Right lobe of liver (tissue), 4 donors: ENCODE measurements around the gene FAM20B.

Experiments
- CTCF ChIP-seq, 4 donors: fragments of 200-600 bp in 3 of 4; fragments of 450-650 bp in 1 of 4; IDR thresholded peaks; one replicate each; pipeline versions ENCODE4 v1.5.1 to v1.8.0; 2016 to 2022; ENCODE audit warnings: antibody characterized with exemption in 4 of 4, mild to moderate bottlenecking in 2 of 4
- POLR2A ChIP-seq: fragments of 450-650 bp; IDR thresholded peaks from one replicate; pipeline ENCODE4 v1.6.1; 2017; ENCODE audit warnings: antibody characterized with exemption, mild to moderate bottlenecking
- donor health status: DM: no; HTN: no; CAD: no.
- donor health status: DM: no; HTN: no; CAD: no.
- donor health status: DM: no; HTN: yes; CAD: no.

GRCh38 chr1:179025975-179026812 is 500 bp downstream of the FAM20B start:
- TF ChIP-seq CTCF (IDR thresholded peaks at IDR 0.05): peak in 2 of 4 donors; percentile 6 to 7
- peak; percentile 86 for TF ChIP-seq POLR2A
